Measurements from ENCODE around the gene SLC43A2.

- no peak for TF ChIP-seq CTCF (IDR thresholded peaks at IDR 0.05; ENCODE audit: low read length)
- no peak for TF ChIP-seq EZH2 (optimal IDR thresholded peaks at IDR 0.05; ENCODE audit: low read depth, low read length)
Observed at GRCh38 chr17:1558401-1558800, 70.2 kb downstream of the SLC43A2 start.

Measured in MM.1S (cell line).